HG02642 (cell line): ENCODE measurements around the gene INO80.

Source experiments
- ATAC-seq: cut with Tn5 transposase; IDR thresholded peaks from one replicate; pipeline ENCODE4 v1.9.1; 2021; ENCODE audit warnings: mild to moderate bottlenecking; ENCODE audit not compliant: unreplicated experiment, poor library complexity

Gene INO80

GRCh38 chr15:41011055-41011815 lies 104.8 kb downstream of the INO80 start:
- no peak for ATAC-seq

- ATAC-seq, result no peak
Measured at GRCh38 chr15:41010345-41010744, 105.7 kb downstream of the INO80 start.

- no peak for ATAC-seq
Measured at GRCh38 chr15:41006479-41006878, 109.6 kb downstream of the INO80 start.

GRCh38 chr15:41004490-41004889 lies 111.6 kb downstream of the INO80 start:
- no peak for ATAC-seq

GRCh38 chr15:41001524-41002214 lies 114.4 kb downstream of the INO80 start:
- ATAC-seq, result no peak

- ATAC-seq, result no peak
Measured at GRCh38 chr15:40999190-40999589, 116.9 kb downstream of the INO80 start.

GRCh38 chr15:40995656-40996055 lies 120.4 kb downstream of the INO80 start:
- ATAC-seq, result no peak

- ATAC-seq, result no peak
Measured at GRCh38 chr15:40992825-40993224, 123.3 kb downstream of the INO80 start.

GRCh38 chr15:40992241-40992741 lies 123.8 kb downstream of the INO80 start:
- ATAC-seq, result no peak

GRCh38 chr15:40991355-40991754 lies 124.7 kb downstream of the INO80 start:
- no peak for ATAC-seq

- no peak for ATAC-seq
Measured at GRCh38 chr15:40990789-40991188, 125.3 kb downstream of the INO80 start.

GRCh38 chr15:40990080-40990479 lies 126.0 kb downstream of the INO80 start:
- ATAC-seq, result no peak

- no peak for ATAC-seq
Measured at GRCh38 chr15:40988156-40988555, 127.9 kb downstream of the INO80 start.

GRCh38 chr15:40986820-40987219 lies 129.3 kb downstream of the INO80 start:
- ATAC-seq, result no peak

GRCh38 chr15:40985541-40986330 lies 130.3 kb downstream of the INO80 start:
- no peak for ATAC-seq

GRCh38 chr15:40984964-40985363 lies 131.1 kb downstream of the INO80 start:
- ATAC-seq, result no peak

- no peak for ATAC-seq
Measured at GRCh38 chr15:40984406-40984805, 131.7 kb downstream of the INO80 start.

- ATAC-seq, result no peak
Measured at GRCh38 chr15:40982855-40983254, 133.2 kb downstream of the INO80 start.

- ATAC-seq, result no peak
Measured at GRCh38 chr15:40981186-40981585, 134.9 kb downstream of the INO80 start.

GRCh38 chr15:40978562-40978961 lies 137.5 kb downstream of the INO80 start:
- ATAC-seq, result no peak

- ATAC-seq, result no peak
Measured at GRCh38 chr15:40978141-40978540, 137.9 kb downstream of the INO80 start.
